ENCODE results near the gene ROBO4. TPM values are rescaled to one million over a fixed set of nuclear protein-coding genes. Genes with fewer than 3 reads are reported as not detected.

The ROBO4 gene
- total RNA-seq, 1 donor from 2014 or later: not detected

DNA sequence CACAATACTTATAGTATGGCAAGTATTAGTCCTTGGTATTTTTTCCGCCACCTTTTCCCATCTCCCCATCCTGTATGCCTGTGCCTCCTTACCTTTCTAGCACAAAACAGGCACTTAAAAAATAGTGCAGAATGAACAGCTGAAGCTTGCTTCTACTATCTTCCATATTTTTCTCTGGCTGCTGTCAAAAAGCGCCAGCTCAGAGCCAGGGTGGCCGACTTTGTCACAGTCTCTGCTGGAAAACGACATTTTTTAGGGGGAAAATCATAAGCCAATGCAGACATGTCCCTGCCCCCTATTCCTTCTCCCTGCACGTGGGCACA lies 58.9 kb downstream of the ROBO4 start:
- Mint-ChIP-seq H3K4me1 (peaks cover 16% of the 10 kb centered on the region), H3K36me3 (ENCODE audit: low read depth) (no peaks in the 10 kb centered on the region), H3K9me3 (no peaks in the 10 kb centered on the region), H3K27ac (no peak overlapping the region), H3K4me3 (no peak overlapping the region), H3K27me3 (peaks cover 57% of the 10 kb centered on the region)
- intact Hi-C loops (cut with micrococcal nuclease): no loop called here
- ChIA-PET POLR2A (no interaction called here), CTCF (interaction anchor here (1.2 to 5.4 kb wide), 7 partner anchors 38 to 195 kb away, joined by 3 to 84 read pairs (median 6); partner anchors contain the start of genes MSANTD2, SIAE and SPA17)
- no peak for DNase-seq
- ATAC-seq (ENCODE audit: low read depth): no peak
- TF ChIP-seq, protein P1, sequence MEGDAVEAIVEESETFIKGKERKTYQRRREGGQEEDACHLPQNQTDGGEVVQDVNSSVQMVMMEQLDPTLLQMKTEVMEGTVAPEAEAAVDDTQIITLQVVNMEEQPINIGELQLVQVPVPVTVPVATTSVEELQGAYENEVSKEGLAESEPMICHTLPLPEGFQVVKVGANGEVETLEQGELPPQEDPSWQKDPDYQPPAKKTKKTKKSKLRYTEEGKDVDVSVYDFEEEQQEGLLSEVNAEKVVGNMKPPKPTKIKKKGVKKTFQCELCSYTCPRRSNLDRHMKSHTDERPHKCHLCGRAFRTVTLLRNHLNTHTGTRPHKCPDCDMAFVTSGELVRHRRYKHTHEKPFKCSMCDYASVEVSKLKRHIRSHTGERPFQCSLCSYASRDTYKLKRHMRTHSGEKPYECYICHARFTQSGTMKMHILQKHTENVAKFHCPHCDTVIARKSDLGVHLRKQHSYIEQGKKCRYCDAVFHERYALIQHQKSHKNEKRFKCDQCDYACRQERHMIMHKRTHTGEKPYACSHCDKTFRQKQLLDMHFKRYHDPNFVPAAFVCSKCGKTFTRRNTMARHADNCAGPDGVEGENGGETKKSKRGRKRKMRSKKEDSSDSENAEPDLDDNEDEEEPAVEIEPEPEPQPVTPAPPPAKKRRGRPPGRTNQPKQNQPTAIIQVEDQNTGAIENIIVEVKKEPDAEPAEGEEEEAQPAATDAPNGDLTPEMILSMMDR (IDR thresholded peaks at IDR 0.05): no peak

DNA sequence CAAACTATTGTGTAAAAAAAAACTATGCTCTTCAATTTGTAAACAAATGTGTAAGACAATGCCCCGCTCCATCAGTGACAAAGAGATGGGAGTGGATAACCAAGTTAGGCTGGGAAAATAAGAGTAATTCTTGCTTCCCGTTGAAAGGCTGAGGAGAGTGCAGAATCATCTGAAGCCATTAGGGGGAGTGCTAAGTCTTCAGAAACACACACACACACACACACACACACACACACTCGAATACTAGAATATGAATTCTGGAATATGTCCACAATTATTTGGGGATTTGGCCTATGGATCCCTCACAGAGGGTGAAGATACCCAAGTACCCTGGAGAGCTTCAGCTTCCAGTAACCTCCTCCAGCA lies 60.2 kb downstream of the ROBO4 start:
- DNase-seq: no peak
- ATAC-seq (ENCODE audit: low read depth): no peak
- POLR2A ChIA-PET: interaction anchor here (0.8 to 1.6 kb wide), 2 partner anchors 79 to 167 kb away, joined by 3 read pairs; no protein-coding TSS in a partner anchor
- H3K4me3 Mint-ChIP-seq: no peak overlapping the region
- peaks cover 47% of the 10 kb centered on the region for H3K27me3 Mint-ChIP-seq
- intact Hi-C loops (cut with micrococcal nuclease): loop anchor here (1.0 to 2.0 kb wide), 7 partner anchors 29 to 767 kb away; partner anchors contain the start of gene MSANTD2
- CTCF ChIA-PET: interaction anchor here (0.9 to 5.4 kb wide), 16 partner anchors 9 to 436 kb away, joined by 3 to 84 read pairs (median 4); partner anchors contain the start of gene TBRG1
- H3K36me3 Mint-ChIP-seq (ENCODE audit: low read depth): no peaks in the 10 kb centered on the region
- H3K9me3 Mint-ChIP-seq: no peaks in the 10 kb centered on the region
- TF ChIP-seq, protein P1 (IDR thresholded peaks at IDR 0.05): no peak
- no peak overlapping the region for H3K27ac Mint-ChIP-seq
- H3K4me1 Mint-ChIP-seq: peaks cover 16% of the 10 kb centered on the region

DNA sequence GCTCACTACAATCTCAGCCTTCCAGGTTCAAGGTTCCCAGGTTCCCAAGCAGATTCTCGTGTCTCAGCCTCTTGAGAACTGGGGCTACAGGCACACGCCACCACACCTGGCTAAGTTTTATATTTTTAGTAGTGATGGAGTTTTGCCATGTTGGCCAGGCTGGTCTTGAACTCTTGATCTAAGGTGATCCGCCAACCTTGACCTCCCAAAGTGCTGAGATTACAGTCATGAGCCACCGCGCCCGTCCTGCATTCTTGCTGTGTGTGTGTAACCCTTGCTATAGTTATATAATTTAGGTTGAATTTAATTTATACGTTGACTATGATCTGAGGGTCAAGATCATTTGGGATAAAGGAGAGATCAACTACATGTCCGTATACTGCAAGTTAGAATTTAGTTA lies 61.7 kb downstream of the ROBO4 start:
- Mint-ChIP-seq H3K27ac (no peak overlapping the region), H3K36me3 (ENCODE audit: low read depth) (no peaks in the 10 kb centered on the region), H3K4me1 (peaks cover 16% of the 10 kb centered on the region), H3K4me3 (peak overlapping the region; percentile 71), H3K27me3 (peaks cover 33% of the 10 kb centered on the region), H3K9me3 (no peaks in the 10 kb centered on the region)
- TF ChIP-seq, protein P1 (IDR thresholded peaks at IDR 0.05): no peak
- ChIA-PET CTCF (interaction anchor here (0.9 to 5.4 kb wide), 8 partner anchors 35 to 434 kb away, joined by 3 to 84 read pairs (median 4); no protein-coding TSS in a partner anchor), POLR2A (interaction anchor here (1.3 kb wide), 1 partner anchor 38 kb away, joined by 3 read pairs; no protein-coding TSS in a partner anchor)
- ATAC-seq (ENCODE audit: low read depth) (no peak), DNase-seq (no peak)
- intact Hi-C loops (cut with micrococcal nuclease): loop anchor here (2.0 kb wide), 3 partner anchors 31 to 765 kb away; partner anchors contain the start of gene MSANTD2

DNA sequence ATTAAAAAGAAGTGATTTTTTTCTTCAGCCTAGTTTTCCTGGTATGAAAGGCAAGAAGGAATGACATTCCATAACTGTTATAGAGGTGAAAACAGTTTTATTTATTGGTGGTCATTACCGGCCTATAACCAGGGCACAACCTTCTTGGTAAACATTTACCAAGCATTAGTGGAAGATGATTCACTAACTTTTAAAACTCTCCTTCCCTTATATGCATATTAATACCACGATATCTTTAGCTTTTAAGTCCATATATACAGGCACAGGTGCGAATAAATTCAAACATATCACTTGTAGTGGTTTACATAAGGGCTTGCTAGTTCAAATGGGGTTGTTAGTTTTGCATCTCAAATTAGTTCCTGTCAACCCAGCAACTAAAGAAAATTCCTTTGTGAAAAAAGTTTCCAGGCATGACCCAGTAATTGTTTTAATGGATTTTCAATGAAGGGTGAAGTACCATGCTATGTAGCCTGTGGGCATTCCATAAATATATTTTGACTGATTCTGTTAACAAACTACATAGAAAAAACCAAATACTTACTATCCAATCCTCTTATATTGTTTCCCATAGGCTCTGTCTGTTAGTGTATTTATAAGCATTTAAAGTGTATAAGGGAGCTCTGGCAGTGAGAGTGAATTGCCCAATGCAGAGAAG lies 63.0 kb downstream of the ROBO4 start:
- H3K4me3 Mint-ChIP-seq: no peak overlapping the region
- H3K9me3 Mint-ChIP-seq: no peaks in the 10 kb centered on the region
- ATAC-seq (ENCODE audit: low read depth): no peak
- H3K36me3 Mint-ChIP-seq (ENCODE audit: low read depth): no peaks in the 10 kb centered on the region
- TF ChIP-seq, protein P1 (IDR thresholded peaks at IDR 0.05): no peak
- H3K4me1 Mint-ChIP-seq: peaks cover 11% of the 10 kb centered on the region
- no peak overlapping the region for H3K27ac Mint-ChIP-seq
- ChIA-PET CTCF (interaction anchor here (2.1 to 5.4 kb wide), 3 partner anchors 165 to 190 kb away, joined by 13 to 84 read pairs (median 17); no protein-coding TSS in a partner anchor), POLR2A (no interaction called here)
- intact Hi-C loops (cut with micrococcal nuclease): no loop called here
- peaks cover 24% of the 10 kb centered on the region for H3K27me3 Mint-ChIP-seq
- no peak for DNase-seq

Other genes with a start within 250 kb of the ROBO4 start
- gene SIAE, start 224.1 kb downstream of the ROBO4 start, total RNA-seq: 2.6 and 3.4 TPM in 2 replicates
- 1.2 and 1.6 TPM in 2 replicates for gene SPA17, start 224.0 kb downstream of the ROBO4 start, total RNA-seq
- 0.69 and 1.0 TPM in 2 replicates for gene NRGN, start 157.9 kb downstream of the ROBO4 start, total RNA-seq
- 0.20 TPM in 2 replicates for gene VSIG2, start 145.6 kb downstream of the ROBO4 start, total RNA-seq
- 2.3 and 4.0 TPM in 2 replicates for gene ESAM, start 135.6 kb downstream of the ROBO4 start, total RNA-seq
- gene MSANTD2, start 97.5 kb downstream of the ROBO4 start, total RNA-seq: 17.7 and 21.0 TPM in 2 replicates
- 1.0 and 1.5 TPM in 2 replicates for gene ROBO3, start 32.4 kb downstream of the ROBO4 start, total RNA-seq
- not detected in 2 replicates for gene HEPN1, start 21.4 kb upstream of the ROBO4 start, total RNA-seq
- not detected in 2 replicates for gene HEPACAM, start 38.2 kb upstream of the ROBO4 start, total RNA-seq
- gene CCDC15, start 56.3 kb upstream of the ROBO4 start, total RNA-seq: 0.51 and 0.71 TPM in 2 replicates
- 21.3 and 27.5 TPM in 2 replicates for gene SLC37A2, start 165.4 kb upstream of the ROBO4 start, total RNA-seq
- 18.8 and 20.1 TPM in 2 replicates for gene TMEM218, start 213.8 kb upstream of the ROBO4 start, total RNA-seq

All from activated B cell treated with CpG ODN at 0.5 μM for 24 hours (primary cell).